Hepatocyte (in vitro differentiated cells): ENCODE data around the gene SLC30A5. TPM values are rescaled to one million over a fixed set of nuclear protein-coding genes. Genes with fewer than 3 reads are reported as not detected.

Experiments
- DNase-seq: peaks from one replicate; pipeline ENCODE4 v3.0.0-alpha.2; 2016; ENCODE audit warnings: low spot score
- H2AFZ ChIP-seq: fragments of 200-600 bp; sonication (generic); 2 replicates; pipeline ENCODE4 v1.6.0; 2016; ENCODE audit warnings: antibody characterized with exemption, mild to moderate bottlenecking
- H3K27ac ChIP-seq: fragments of 200-600 bp; sonication (generic); 2 replicates; pipeline ENCODE4 v1.5.1; 2016; ENCODE audit warnings: mild to moderate bottlenecking
- H3K27me3 ChIP-seq: fragments of 200-600 bp; sonication (generic); 2 replicates; pipeline ENCODE4 v1.6.1; 2016
- H3K36me3 ChIP-seq: fragments of 200-600 bp; sonication (generic); replicated peaks from 2 replicates; pipeline ENCODE4 v1.5.1; 2016; ENCODE audit warnings: low read depth; ENCODE audit not compliant: insufficient read depth
- H3K4me1 ChIP-seq: fragments of 200-600 bp; sonication (generic); 2 replicates; pipeline ENCODE4 v1.5.1; 2016; ENCODE audit warnings: mild to moderate bottlenecking, moderate library complexity; ENCODE audit not compliant: insufficient read depth
- H3K4me2 ChIP-seq: fragments of 200-600 bp; sonication (generic); 2 replicates; pipeline ENCODE4 v1.6.0; 2016
- H3K4me3 ChIP-seq: fragments of 200-600 bp; sonication (generic); 2 replicates; pipeline ENCODE4 v1.5.1; 2016; ENCODE audit warnings: mild to moderate bottlenecking
- H3K79me2 ChIP-seq: fragments of 200-600 bp; sonication (generic); 2 replicates; pipeline ENCODE4 v1.6.0; 2017; ENCODE audit warnings: mild to moderate bottlenecking
- H3K9me2 ChIP-seq: fragments of 200-600 bp; sonication (generic); replicated peaks from 2 replicates; pipeline ENCODE4 v1.6.0; 2017; ENCODE audit warnings: mild to moderate bottlenecking; ENCODE audit not compliant: insufficient read depth
- H3K9me3 ChIP-seq: fragments of 200-600 bp; sonication (generic); 2 replicates; pipeline ENCODE4 v1.5.1; 2016; ENCODE audit warnings: low read depth, mild to moderate bottlenecking
- H4K20me1 ChIP-seq: fragments of 200-600 bp; sonication (generic); 2 replicates; pipeline ENCODE4 v1.6.0; 2016; ENCODE audit warnings: mild to moderate bottlenecking; ENCODE audit not compliant: insufficient read depth, poor library complexity, severe bottlenecking
- EZH2 ChIP-seq: fragments of 200-600 bp; sonication (generic); IDR thresholded peaks from 2 replicates; pipeline ENCODE4 v1.6.1; 2016; ENCODE audit warnings: antibody characterized with exemption, mild to moderate bottlenecking, borderline replicate concordance
- EZH2phosphoT487 ChIP-seq: fragments of 200-600 bp; sonication (generic); IDR thresholded peaks from one replicate; pipeline ENCODE4 v1.6.1; 2018; ENCODE audit warnings: antibody characterized with exemption, mild to moderate bottlenecking, low read depth, moderate library complexity; ENCODE audit not compliant: unreplicated experiment, severe bottlenecking
- WGBS: methylation state at CpG from one replicate; pipeline ENCODE4 v1.1.6; 2016; ENCODE audit warnings: low lambda C conversion rate; ENCODE audit errors: missing lambda C conversion rate; 5-methylcytosine and 5-hydroxymethylcytosine counted together
- polyA plus RNA-seq: library from polyadenylated mRNA; unstranded; fragments of >200 nt; fragmentation: Nextera tagmentation; extraction: Ambion mirVana; gene quantifications from 2 replicates; pipeline ENCODE4 v1.2.1, GENCODE V29; 2016
- total RNA-seq: library from RNA; depleted of rRNA; stranded (reverse); fragments of >200 nt; gene quantifications from 2 replicates; pipeline ENCODE4 v1.2.3, GENCODE V29; 2014
- TF ChIP-seq, protein P1 (sequence below): fragments of 200-600 bp; sonication (generic); IDR thresholded peaks from 2 replicates; pipeline ENCODE4 v1.5.1; 2016; ENCODE audit warnings: antibody characterized with exemption, mild to moderate bottlenecking; ENCODE audit not compliant: poor library complexity

The SLC30A5 gene
- total and polyA plus RNA-seq, 2 experiments from 2014 or later, result 52.7 to 67.3 TPM

DNA sequence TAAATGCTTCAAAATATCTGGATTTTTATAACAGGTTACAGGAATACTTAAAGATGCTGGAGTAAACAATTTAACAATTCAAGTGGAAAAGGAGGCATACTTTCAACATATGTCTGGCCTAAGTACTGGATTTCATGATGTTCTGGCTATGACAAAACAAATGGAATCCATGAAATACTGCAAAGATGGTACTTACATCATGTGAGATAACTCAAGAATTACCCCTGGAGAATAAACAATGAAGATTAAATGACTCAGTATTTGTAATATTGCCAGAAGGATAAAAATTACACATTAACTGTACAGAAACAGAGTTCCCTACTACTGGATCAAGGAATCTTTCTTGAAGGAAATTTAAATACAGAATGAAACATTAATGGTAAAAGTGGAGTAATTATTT lies 35.6 kb downstream of the SLC30A5 start:
- no peaks in the 10 kb centered on the region for H3K9me2 ChIP-seq
- no peak for DNase-seq
- no peaks in the 10 kb centered on the region for H3K79me2 ChIP-seq
- H3K27me3 ChIP-seq, result no peaks in the 10 kb centered on the region
- H3K4me3 ChIP-seq, result no peak overlapping the region
- no peak overlapping the region for H3K27ac ChIP-seq
- no peaks in the 10 kb centered on the region for H3K9me3 ChIP-seq
- H2AFZ ChIP-seq, result no peak overlapping the region
- no peaks in the 10 kb centered on the region for H4K20me1 ChIP-seq
- no peak for TF ChIP-seq EZH2
- TF ChIP-seq, protein P1, sequence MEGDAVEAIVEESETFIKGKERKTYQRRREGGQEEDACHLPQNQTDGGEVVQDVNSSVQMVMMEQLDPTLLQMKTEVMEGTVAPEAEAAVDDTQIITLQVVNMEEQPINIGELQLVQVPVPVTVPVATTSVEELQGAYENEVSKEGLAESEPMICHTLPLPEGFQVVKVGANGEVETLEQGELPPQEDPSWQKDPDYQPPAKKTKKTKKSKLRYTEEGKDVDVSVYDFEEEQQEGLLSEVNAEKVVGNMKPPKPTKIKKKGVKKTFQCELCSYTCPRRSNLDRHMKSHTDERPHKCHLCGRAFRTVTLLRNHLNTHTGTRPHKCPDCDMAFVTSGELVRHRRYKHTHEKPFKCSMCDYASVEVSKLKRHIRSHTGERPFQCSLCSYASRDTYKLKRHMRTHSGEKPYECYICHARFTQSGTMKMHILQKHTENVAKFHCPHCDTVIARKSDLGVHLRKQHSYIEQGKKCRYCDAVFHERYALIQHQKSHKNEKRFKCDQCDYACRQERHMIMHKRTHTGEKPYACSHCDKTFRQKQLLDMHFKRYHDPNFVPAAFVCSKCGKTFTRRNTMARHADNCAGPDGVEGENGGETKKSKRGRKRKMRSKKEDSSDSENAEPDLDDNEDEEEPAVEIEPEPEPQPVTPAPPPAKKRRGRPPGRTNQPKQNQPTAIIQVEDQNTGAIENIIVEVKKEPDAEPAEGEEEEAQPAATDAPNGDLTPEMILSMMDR, result no peak
- TF ChIP-seq EZH2phosphoT487, result no peak
- H3K4me1 ChIP-seq, result no peaks in the 10 kb centered on the region
- no peaks in the 10 kb centered on the region for H3K36me3 ChIP-seq
- H3K4me2 ChIP-seq, result no peak overlapping the region

- no peaks in the 10 kb centered on the region for H3K9me2 ChIP-seq
- no peaks in the 10 kb centered on the region for H3K79me2 ChIP-seq
- 55% methylated on average over 2 of the region's 2 CpGs for WGBS
- no peak for TF ChIP-seq EZH2phosphoT487
- no peak for TF ChIP-seq EZH2
- TF ChIP-seq, protein P1, result no peak
- H3K27me3 ChIP-seq, result no peaks in the 10 kb centered on the region
- H3K9me3 ChIP-seq, result no peaks in the 10 kb centered on the region
- H3K36me3 ChIP-seq, result no peaks in the 10 kb centered on the region
- H3K4me2 ChIP-seq, result no peak overlapping the region
- DNase-seq, result no peak
- H3K4me3 ChIP-seq, result no peak overlapping the region
- H3K4me1 ChIP-seq, result no peaks in the 10 kb centered on the region
- no peaks in the 10 kb centered on the region for H4K20me1 ChIP-seq
- H2AFZ ChIP-seq, result no peak overlapping the region
- no peak overlapping the region for H3K27ac ChIP-seq
These were observed 36.4 kb downstream of the SLC30A5 start for GRCh38 chr5:69130241-69130640.

DNA sequence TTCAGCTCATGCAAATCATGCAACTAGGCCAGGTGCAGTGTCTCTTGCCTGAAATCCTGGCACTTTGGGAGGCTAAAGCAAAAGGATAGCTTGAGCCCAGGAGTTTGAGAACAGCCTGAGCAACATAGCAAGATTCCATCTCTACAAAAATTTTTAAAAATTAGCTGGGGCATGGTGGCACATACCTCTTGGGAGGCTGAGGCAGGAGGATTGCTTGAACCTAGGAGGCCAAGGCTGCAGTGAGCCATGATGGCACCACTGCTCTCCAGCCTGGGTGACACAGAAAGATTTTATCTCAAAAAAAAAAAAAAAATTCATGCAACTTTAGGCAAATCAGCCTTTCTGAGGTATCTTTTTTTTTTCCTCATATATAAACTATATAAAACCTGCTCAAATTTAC lies 37.5 kb downstream of the SLC30A5 start:
- Histone ChIP-seq H3K9me3 (no peaks in the 10 kb centered on the region), H3K4me3 (no peak overlapping the region), H3K9me2 (no peaks in the 10 kb centered on the region), H3K27ac (no peak overlapping the region), H3K4me1 (no peaks in the 10 kb centered on the region), H3K27me3 (no peaks in the 10 kb centered on the region), H3K4me2 (no peak overlapping the region), H4K20me1 (no peaks in the 10 kb centered on the region), H2AFZ (no peak overlapping the region), H3K79me2 (no peaks in the 10 kb centered on the region), H3K36me3 (no peaks in the 10 kb centered on the region)
- TF ChIP-seq EZH2, result no peak
- TF ChIP-seq EZH2phosphoT487, result no peak
- TF ChIP-seq, protein P1, result no peak
- no peak for DNase-seq

GRCh38 chr5:69134126-69134525 lies 40.3 kb downstream of the SLC30A5 start:
- Histone ChIP-seq H3K4me3 (no peak overlapping the region), H3K9me3 (no peaks in the 10 kb centered on the region), H3K36me3 (no peaks in the 10 kb centered on the region), H3K4me2 (no peak overlapping the region), H3K27ac (no peak overlapping the region), H3K79me2 (no peaks in the 10 kb centered on the region), H4K20me1 (no peaks in the 10 kb centered on the region), H2AFZ (no peak overlapping the region), H3K9me2 (no peaks in the 10 kb centered on the region), H3K27me3 (no peaks in the 10 kb centered on the region), H3K4me1 (no peaks in the 10 kb centered on the region)
- TF ChIP-seq, protein P1, result no peak
- no peak for TF ChIP-seq EZH2
- TF ChIP-seq EZH2phosphoT487, result no peak
- no peak for DNase-seq
- WGBS, result 84% methylated on average over 7 of the region's 7 CpGs
